ENCODE measurements around the gene RHOT2. TPM values are rescaled to one million over a fixed set of nuclear protein-coding genes. Genes with fewer than 3 reads are reported as not detected.
A peak's percentile ranks its signal among the peaks of the same experiment; 100 is the strongest.

Gene RHOT2
- total RNA-seq, 1 experiment from 2014 or later = 210 TPM

- Histone ChIP-seq H3K4me1 (ENCODE audit: insufficient read depth, low read length) (no peaks in the 10 kb centered on the region), H2BK15ac (ENCODE audit: low read depth, low read length) (no peak overlapping the region), H4K91ac (ENCODE audit: insufficient read length, low read depth, low read length) (no peak overlapping the region), H2BK5ac (ENCODE audit: insufficient read length, low read length) (no peak overlapping the region), H3K23ac (ENCODE audit: insufficient read length, low read depth, low read length) (no peak overlapping the region), H3K14ac (ENCODE audit: insufficient read depth, low read length) (no peak overlapping the region), H2AK5ac (ENCODE audit: insufficient read length, low read length) (no peak overlapping the region), H3K4me2 (ENCODE audit: insufficient read depth, insufficient read length, low read length) (no peak overlapping the region), H3K79me2 (ENCODE audit: insufficient read depth, low read length) (no peaks in the 10 kb centered on the region), H2BK12ac (ENCODE audit: insufficient read length, low read depth, low read length) (no peak overlapping the region), H4K8ac (replicated peaks; ENCODE audit: insufficient read length, low read depth, low read length) (no peak overlapping the region), H3K9me3 (ENCODE audit: control insufficient read depth, low read depth, low read length) (no peaks in the 10 kb centered on the region), H2AFZ (ENCODE audit: low read length) (no peak overlapping the region), H3K4ac (ENCODE audit: low read depth, low read length) (no peak overlapping the region), H3K27ac (ENCODE audit: insufficient read length, low read depth, low read length) (no peak overlapping the region), H4K20me1 (ENCODE audit: control insufficient read depth, insufficient read depth, insufficient read length) (no peaks in the 10 kb centered on the region), H3K18ac (ENCODE audit: insufficient read length, low read depth, low read length) (no peak overlapping the region), H3K56ac (ENCODE audit: insufficient read length, low read depth, low read length) (no peak overlapping the region), H3K79me1 (ENCODE audit: insufficient read depth, low read depth, low read length, poor library complexity, severe bottlenecking) (no peaks in the 10 kb centered on the region), H3K9ac (ENCODE audit: extremely low read depth, insufficient read length, low read length) (no peak overlapping the region), H4K5ac (ENCODE audit: insufficient read length, low read depth, low read length) (no peak overlapping the region), H2BK120ac (ENCODE audit: low read depth, low read length, poor library complexity, severe bottlenecking) (no peak overlapping the region), H3K23me2 (ENCODE audit: insufficient read length, low read depth, low read length, poor library complexity, severe bottlenecking) (peaks cover 4% of the 10 kb centered on the region), H3K27me3 (ENCODE audit: insufficient read depth, low read length) (peaks cover 31% of the 10 kb centered on the region; the same call in 1 of the 2 replicates), H2BK20ac (ENCODE audit: low read depth, low read length, poor library complexity, severe bottlenecking) (no peak overlapping the region), H3T11ph (ENCODE audit: low read length) (no peak overlapping the region)
- TF ChIP-seq, protein P1, sequence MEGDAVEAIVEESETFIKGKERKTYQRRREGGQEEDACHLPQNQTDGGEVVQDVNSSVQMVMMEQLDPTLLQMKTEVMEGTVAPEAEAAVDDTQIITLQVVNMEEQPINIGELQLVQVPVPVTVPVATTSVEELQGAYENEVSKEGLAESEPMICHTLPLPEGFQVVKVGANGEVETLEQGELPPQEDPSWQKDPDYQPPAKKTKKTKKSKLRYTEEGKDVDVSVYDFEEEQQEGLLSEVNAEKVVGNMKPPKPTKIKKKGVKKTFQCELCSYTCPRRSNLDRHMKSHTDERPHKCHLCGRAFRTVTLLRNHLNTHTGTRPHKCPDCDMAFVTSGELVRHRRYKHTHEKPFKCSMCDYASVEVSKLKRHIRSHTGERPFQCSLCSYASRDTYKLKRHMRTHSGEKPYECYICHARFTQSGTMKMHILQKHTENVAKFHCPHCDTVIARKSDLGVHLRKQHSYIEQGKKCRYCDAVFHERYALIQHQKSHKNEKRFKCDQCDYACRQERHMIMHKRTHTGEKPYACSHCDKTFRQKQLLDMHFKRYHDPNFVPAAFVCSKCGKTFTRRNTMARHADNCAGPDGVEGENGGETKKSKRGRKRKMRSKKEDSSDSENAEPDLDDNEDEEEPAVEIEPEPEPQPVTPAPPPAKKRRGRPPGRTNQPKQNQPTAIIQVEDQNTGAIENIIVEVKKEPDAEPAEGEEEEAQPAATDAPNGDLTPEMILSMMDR (conservative IDR thresholded peaks at IDR 0.05) = no peak
- DNase-seq = no peak
- WGBS (ENCODE audit: extremely low coverage, insufficient read length, low lambda C conversion rate) = no CpG with 5 or more reads among the region's 3 CpGs
- H3K27me3 Mint-ChIP-seq (ENCODE audit: low read depth) = peaks cover 81% of the 10 kb centered on the region
- no peak overlapping the region for H3K27ac Mint-ChIP-seq
- peaks cover 3 to 10% of the 10 kb centered on the region in 2 experiments; a peak in 3 of 4 replicates for H3K4me1 Mint-ChIP-seq
- no peaks in the 10 kb centered on the region for H3K36me3 Mint-ChIP-seq (ENCODE audit: insufficient read depth in 1 of 3, low read depth in 3 of 3)
- peak overlapping the region in 1 of 2 experiments; percentile 48; a peak in 2 of 5 replicates for H3K4me3 Mint-ChIP-seq
- peaks cover 0 to 2% of the 10 kb centered on the region in 2 experiments; a peak in 2 of 5 replicates for H3K9me3 Mint-ChIP-seq
Observed at GRCh38 chr16:708019-708418, 40.1 kb downstream of the RHOT2 start.

All from H9 (cell line).